ENCODE results near the gene HIF1A. TPM values are rescaled to one million over a fixed set of nuclear protein-coding genes. Genes with fewer than 3 reads are reported as not detected.
A peak's percentile ranks its signal among the peaks of the same experiment; 100 is the strongest.

Gene HIF1A
- total RNA-seq, 2 donors from 2014 or later = 114 to 305 TPM

GRCh38 chr14:61695695-61696527 lies 598 bp downstream of the HIF1A start:
- no peak for TF ChIP-seq CTCF (IDR thresholded peaks at IDR 0.05)

GRCh38 chr14:61696753-61697318 lies 1.5 kb downstream of the HIF1A start:
- ATAC-seq (ENCODE audit: insufficient number of reproducible peaks, low FRiP score, low read depth) (no peak), DNase-seq (ENCODE audit: low spot score) (no peak)
- H3K27ac ChIP-seq = peak overlapping the region; percentile 94 to 96
- peaks cover 13 to 48% of the 10 kb centered on the region in 2 donors for H3K4me1 ChIP-seq (ENCODE audit: control insufficient read depth in 1 of 2, low read depth in 2 of 2)
- no peak for TF ChIP-seq CTCF (IDR thresholded peaks at IDR 0.05)
- H3K4me3 ChIP-seq = peak overlapping the region; percentile 98
- no peaks in the 10 kb centered on the region for H3K9me3 ChIP-seq
- H3K27me3 ChIP-seq (replicated peaks; ENCODE audit: insufficient read depth) = no peaks in the 10 kb centered on the region
- no peaks in the 10 kb centered on the region for H3K36me3 ChIP-seq

More at GRCh38 chr14:61695695-61696527, 598 bp downstream of the HIF1A start:
- no peak for ATAC-seq (ENCODE audit: insufficient number of reproducible peaks, low FRiP score, low read depth)
- Histone ChIP-seq H3K36me3 (no peaks in the 10 kb centered on the region), H3K4me3 (peak overlapping the region; percentile 98), H3K4me1 (ENCODE audit: control insufficient read depth in 1 of 2, low read depth in 2 of 2) (peaks cover 18 to 53% of the 10 kb centered on the region in 2 donors), H3K9me3 (no peaks in the 10 kb centered on the region), H3K27me3 (replicated peaks; ENCODE audit: insufficient read depth) (no peaks in the 10 kb centered on the region), H3K27ac (peak overlapping the region; percentile 94 to 96)
- peak; percentile 9 for DNase-seq (ENCODE audit: low spot score)

- Histone ChIP-seq H3K4me3 (peak overlapping the region; percentile 98), H3K27ac (peak overlapping the region in 1 of 2 donors; percentile 10), H3K27me3 (replicated peaks; ENCODE audit: insufficient read depth) (no peaks in the 10 kb centered on the region), H3K4me1 (ENCODE audit: control insufficient read depth in 1 of 2, low read depth in 2 of 2) (peaks cover 21 to 49% of the 10 kb centered on the region in 2 donors), H3K36me3 (no peaks in the 10 kb centered on the region), H3K9me3 (no peaks in the 10 kb centered on the region)
- DNase-seq (ENCODE audit: low spot score) (no peak), ATAC-seq (ENCODE audit: insufficient number of reproducible peaks, low FRiP score, low read depth) (no peak)
- TF ChIP-seq CTCF (IDR thresholded peaks at IDR 0.05) = no peak
These were observed 3.1 kb downstream of the HIF1A start for GRCh38 chr14:61698206-61698980.

- no peak for ATAC-seq (ENCODE audit: insufficient number of reproducible peaks, low FRiP score, low read depth)
- Histone ChIP-seq H3K27me3 (replicated peaks; ENCODE audit: insufficient read depth) (no peaks in the 10 kb centered on the region), H3K27ac (peak overlapping the region in 1 of 2 donors; percentile 10), H3K4me1 (ENCODE audit: control insufficient read depth in 1 of 2, low read depth in 2 of 2) (peaks cover 24 to 56% of the 10 kb centered on the region in 2 donors), H3K4me3 (peak overlapping the region; percentile 98), H3K9me3 (no peaks in the 10 kb centered on the region), H3K36me3 (no peaks in the 10 kb centered on the region)
- TF ChIP-seq CTCF (IDR thresholded peaks at IDR 0.05) = no peak
- DNase-seq (ENCODE audit: low spot score) = no peak
These were observed 3.7 kb downstream of the HIF1A start for GRCh38 chr14:61699027-61699426.

Measured in thoracic aorta (tissue), 2 donors.